CMK (cell line): ENCODE data around the gene LAD1.

Source experiments
- DNase-seq: peaks from one replicate; pipeline ENCODE4 v3.0.0-alpha.2; 2010; ENCODE audit warnings: low read depth

Gene LAD1

DNA sequence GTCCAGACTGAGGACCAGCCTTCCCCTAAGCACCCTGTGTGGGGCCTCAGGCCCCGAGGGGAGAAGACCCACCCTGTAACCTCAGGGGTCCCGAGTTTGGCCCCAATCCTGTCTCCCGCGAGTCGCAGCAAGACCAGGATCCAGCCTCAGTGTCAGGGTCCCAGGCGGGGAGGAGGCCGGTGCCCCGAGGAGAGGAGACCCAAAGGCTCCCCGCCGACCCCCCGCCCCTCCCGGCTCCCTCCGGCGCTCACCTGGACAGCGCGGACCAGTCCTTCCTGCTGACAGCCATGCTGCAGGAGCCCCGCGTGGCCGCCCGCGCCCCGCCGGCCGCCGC lies at the start of gene LAD1:
Gene LAD1 (minus strand): TSS at position 307 of the 334 bp plus-strand sequence. CDS start 18 bp downstream, at position 289.
- DNase-seq: no peak

DNA sequence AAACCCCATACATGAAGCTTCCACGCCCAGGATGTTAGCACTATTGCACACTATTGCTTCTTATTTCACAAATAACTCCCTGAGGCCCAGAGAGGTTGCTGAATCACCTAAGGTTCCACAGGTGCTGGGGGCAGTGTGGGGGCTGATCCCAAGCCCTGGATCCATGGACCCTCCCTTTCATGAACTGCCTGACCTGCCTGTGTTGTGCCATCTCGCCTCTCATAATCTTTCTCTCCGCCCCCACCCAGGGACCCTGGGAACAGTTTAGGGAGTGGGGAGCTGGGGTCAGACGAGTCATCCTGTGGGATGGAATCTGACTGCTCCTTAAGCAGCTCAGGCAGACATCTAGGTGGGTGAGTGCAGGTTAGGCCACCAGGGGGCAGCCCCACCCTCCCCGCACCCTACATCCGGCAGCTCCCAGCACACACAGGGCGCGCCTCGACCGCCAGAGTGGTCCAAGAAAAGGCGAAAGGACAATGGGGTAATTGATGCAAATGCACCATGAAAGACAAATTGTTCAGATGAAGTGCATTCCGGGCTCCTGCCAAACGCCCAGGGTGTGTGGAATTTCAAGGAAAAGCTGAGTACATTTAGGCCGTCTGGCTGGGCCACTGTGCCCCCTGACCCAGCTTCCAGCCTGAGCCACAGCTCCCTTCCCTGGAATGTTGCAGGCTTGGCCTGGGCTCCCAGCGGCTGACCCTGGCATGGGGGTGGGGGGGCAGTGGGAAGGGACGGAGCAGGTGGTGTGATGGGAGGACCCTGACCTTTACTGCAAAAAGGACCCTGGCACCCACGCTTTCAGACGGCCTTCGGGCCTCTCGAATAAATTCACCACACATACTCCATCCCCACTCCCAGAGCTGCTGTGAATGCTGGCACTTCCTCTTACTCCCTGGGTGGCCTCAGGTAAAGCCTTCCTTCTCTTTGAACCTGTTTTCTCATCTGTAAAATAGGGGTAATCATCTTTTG lies 49.1 kb upstream of the LAD1 start:
- DNase-seq: no peak

DNA sequence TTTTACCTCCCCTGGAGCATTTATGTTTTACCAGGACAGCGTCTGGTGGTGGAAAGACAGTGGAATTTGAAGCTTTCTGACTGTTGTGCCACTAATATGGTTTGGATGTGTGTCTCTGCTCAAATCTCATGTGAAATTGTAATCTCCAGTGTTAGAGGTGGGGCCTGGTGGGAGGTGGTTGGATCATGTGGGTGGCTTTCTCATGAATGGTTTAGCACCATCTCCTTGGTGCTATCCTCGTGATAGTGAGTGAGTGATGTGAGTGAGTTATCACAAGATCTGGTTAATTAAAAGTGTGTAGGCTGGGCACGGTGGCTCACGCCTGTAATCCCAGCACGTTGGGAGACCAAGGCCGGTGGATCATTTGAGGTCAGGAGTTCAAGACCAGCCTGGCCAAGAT lies 46.2 kb upstream of the LAD1 start:
- DNase-seq: no peak

- no peak for DNase-seq
These were observed 45.7 kb upstream of the LAD1 start for GRCh38 chr1:201444792-201445191.

DNA sequence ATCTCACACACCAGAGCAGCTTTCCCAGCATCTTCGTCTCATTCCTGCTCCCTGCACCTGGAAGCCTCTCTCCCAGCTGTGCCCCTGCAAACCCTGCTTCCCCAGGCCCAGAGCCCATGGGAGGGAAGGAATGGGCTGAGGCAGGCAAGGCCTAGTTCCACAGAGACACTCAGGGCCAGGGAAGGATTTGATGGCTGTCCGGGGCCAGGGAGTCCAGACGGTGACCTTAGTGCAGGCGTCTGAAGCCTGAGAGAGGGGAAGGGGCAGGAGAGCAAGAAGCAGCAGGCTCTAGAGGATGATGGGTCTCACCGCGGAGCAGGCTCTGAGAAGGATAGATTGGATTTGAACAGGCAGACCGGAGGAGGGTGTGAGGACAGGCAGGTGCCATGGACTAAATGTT lies 44.6 kb upstream of the LAD1 start:
- DNase-seq: no peak

GRCh38 chr1:201436969-201437368 lies 37.8 kb upstream of the LAD1 start:
- DNase-seq: no peak

DNA sequence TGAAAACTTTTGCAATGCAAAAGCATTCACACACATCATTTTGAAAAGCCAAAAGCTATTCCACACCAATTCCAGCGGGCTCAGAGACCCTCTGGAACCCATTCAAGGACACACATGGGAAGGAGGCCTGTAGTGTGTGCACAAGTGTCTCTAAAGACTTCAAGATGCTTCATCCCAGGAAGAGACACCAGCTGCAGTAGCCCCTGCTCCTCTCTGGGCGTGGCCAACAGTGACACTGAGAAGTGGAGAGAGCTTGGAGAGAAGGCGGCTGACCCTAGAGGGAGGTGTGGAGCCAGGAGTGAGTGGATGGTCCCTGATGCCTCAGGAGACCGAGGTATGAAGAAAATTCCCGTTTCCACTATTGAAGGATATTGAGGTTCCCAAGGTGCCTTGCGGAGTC lies 37.3 kb upstream of the LAD1 start:
- DNase-seq: no peak

DNA sequence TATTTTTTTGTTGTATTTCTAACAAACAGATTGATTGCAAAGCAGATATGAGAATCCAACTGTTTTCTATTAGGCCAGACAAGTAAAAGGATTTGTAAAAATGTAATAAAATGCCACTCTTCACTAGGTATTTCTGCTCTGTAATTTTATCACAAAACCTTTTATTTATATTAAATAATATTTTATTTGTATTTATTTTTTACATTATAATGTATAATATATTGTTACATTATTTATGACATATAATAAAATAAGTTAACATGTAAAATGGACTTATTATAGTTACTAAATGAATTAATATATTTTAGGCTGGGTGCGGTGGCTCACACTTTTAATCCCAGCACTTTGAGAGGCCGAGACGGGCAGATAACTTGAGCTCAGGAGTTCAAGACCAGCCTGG lies 35.1 kb upstream of the LAD1 start:
- DNase-seq: no peak

GRCh38 chr1:201433609-201434008 lies 34.5 kb upstream of the LAD1 start:
- no peak for DNase-seq

DNA sequence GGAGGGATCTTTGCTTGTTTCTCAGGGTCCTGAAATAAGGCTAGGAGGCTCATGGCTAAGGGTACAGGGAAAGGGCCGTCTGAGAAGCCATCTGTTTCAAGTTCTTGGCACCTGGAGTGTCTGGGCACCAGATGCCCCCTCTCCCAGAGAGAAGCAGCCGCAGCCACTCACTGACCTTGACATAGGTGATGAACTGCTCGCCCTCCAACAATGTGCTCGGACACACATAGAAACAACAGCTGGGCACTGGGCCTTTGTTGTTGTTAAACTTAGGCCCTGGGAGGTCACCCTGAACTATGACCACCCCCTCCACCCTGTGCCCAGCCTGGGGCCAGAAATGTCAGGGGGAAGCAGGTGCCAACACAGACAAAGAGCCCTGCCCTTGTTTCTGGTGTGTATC lies 31.7 kb upstream of the LAD1 start:
- DNase-seq: no peak

DNA sequence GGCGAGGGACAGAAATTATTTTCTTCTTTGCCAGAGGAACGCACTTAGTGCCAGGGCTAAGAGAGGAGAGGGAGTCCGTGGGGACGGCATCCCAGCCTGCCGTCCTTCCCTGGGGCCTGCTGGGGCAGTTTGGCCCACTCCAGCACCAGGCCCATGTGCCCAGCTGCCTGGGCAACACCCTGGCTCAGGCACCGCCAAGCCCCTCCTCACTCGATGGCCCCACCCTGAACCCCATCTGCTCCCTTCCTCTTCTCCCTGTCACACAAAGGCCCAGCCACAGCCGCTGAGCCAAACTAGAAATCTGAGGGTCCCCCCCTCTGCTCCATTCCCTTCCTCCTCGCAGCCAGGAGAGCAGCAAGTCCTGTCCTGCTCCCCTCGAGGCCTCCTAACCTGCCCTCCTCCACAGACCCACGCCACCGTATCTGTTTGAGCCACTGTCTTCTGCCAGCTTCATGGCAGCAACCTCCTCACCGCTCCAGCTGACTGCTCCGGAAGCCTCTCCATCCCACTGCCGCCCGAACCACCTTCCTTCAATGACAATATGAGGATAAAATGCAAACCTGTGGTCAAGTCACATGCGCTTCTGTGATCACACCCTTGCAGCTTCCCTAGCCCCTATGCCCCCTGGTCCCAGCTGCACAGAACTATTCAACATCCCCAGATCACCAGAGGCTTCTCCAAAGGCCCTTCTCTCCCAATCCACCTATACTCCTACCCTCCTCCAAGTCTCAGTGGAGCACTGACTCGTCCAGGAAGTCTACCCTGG lies 30.8 kb upstream of the LAD1 start:
- DNase-seq: no peak

GRCh38 chr1:201427963-201428362 lies 28.8 kb upstream of the LAD1 start:
- DNase-seq: no peak

DNA sequence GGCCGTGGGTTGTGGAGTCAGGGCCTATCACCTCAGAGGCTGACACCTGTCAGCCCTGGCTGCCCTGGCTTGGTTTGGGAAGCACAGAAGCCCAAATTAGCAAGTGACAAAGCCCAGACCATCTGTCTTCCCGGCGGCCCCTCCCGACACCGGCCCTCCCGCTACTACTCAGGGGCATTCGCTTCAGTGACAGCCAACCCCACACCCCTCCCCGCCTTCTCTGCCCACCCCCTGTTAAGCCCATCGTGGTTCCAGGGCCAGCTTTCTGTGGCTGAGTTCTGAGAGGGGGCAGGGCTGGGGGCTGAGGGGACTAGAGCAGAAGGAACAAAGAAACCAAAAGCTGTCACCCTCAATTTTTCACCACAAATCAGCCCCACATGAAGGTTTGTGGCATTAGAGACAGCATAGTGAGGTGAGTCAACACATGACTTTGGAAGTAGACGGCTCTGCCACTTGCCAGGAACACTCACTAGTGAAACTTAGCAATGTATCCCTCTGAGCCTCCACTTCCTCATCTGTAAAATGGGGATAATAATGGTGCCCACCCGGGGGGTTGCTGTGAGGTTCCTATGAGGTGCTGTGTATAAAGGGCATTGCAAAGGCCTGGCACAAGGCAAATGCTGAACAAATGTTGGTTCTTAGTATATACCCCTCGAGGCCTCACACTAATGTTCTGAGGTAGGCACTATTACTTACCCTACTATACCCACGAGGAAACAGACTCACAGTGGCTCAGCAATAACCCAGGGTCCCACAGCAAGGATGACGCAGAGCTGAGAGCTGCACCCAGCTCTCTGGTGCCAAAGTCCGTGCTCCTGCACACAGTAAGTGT lies 27.6 kb upstream of the LAD1 start:
- DNase-seq: no peak

DNA sequence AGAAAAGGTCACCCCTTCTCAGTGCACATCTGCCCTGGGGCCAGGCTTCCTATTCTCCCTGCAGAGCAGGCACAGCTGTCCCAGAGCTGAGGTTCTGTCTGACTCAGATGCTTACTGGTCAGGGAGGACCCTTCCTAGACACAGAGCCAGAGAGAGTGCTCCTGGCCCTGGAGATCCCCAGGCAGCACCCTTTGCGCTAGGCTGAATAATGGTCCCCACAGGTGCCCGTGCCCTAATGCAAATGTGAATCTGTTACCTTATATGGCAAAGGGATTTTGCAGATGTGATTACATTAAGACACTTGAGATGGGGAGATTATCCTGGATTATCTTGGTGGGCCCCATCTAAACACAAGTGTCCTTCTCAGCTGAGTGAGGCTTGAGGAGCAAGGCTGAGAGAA lies 25.0 kb upstream of the LAD1 start:
- no peak for DNase-seq

DNA sequence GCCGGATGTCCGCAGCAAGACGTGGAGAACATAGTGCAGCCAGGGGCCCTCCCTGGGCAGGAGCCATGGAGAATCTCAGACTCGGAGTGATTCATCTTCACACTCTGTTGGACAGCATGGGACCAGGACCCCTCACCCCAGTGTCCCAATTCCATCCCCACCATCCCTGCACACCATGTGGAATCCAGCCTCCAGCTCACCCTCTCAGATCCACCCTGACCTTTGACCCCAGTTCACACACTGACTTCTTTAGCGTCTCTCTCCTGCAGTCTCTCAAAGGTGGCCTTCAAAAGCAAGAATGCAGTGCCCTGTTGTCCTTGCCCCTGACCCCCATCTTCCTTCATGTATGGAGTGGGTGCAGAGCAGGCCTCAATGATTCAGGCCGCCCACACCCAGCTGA lies 24.5 kb upstream of the LAD1 start:
- no peak for DNase-seq

DNA sequence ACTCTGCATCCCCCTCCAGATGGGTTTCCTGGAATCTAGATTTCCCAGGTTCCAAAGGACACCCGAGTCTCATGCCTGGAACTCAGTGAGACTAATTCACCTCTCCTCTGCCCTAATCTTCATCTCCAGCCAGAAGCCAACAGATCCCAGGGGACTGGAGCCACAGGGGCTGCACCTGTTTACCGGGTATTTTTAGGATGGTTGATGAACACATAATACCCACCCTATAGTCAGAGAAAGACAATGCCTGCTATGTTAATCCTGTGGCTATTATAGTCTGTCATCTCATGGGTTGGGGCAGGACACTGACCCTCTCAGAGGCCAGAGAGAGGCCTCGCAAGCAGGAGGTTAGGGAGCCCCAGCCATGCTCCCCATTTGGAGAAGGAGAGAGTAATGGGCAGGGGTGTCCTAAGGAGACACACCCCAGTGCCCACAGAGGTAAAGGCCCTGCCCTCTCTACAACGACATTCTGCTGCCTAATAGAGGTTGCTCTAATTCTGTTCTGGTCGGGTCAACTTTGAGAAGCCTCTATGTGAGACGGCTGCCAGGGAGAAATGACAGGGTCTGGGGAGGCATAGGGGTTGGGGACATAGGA lies 23.4 kb upstream of the LAD1 start:
- no peak for DNase-seq

DNA sequence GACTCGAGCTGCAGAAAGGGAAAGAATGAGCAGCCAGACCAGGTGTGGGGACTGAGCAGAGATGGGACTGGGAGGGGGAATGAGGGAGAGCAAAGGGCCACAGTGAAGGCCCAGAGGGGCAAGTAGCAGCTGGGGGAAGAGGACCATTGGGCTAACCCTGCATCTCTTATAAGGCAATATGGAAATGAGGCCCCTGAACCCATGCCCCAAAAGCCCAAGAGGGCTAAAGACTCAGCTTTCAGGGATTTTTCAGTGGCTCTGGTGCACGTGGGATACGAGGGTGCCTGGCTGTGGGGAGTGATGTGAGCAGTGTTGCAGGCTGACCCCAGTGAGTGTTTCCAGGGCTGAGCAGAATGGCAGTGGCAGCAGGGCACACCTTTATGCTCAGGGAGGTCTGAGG lies 22.9 kb upstream of the LAD1 start:
- no peak for DNase-seq

GRCh38 chr1:201421041-201421440 lies 21.9 kb upstream of the LAD1 start:
- no peak for DNase-seq

DNA sequence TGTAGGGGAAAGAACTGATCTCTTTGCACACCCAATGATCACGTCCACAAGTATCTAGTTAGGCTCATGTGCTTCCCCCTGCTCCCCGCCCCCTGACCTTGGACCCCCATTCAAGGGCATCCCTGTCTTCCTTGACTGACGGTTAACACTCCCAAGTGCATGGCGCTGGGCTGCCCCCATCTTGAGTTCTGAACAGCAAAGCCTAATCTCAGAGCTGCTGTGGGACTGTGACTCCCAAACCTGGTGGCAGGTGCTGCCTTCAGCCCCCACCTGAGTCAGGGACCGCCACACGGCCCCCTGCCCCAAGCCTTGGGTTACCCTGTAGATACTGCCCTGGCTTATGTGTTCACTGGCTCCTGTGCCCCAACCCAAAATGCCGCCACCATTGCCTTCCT lies 21.5 kb upstream of the LAD1 start:
- no peak for DNase-seq

GRCh38 chr1:201419746-201420607 lies 20.9 kb upstream of the LAD1 start:
- no peak for DNase-seq

DNA sequence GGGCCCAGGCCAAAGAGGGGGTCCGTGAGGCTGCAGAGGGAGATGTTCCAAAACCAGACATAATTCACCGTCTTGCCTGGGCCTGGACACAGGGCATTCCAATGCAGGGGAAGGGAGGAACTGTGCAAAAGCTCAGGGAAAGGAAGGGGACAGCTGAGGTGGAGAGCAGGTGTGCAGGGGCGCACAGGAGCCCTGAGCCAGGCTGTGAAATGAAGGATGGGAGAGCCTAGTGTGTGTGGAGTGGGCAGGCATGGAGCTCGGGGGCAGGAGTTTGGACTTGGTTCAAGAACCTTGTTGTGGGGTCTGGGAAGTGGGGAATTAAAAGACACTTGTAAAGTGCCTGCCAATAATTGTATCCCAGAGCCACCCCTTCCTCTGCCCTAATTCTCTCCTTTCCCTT lies 20.1 kb upstream of the LAD1 start:
- DNase-seq: no peak
